Activated naive CD4-positive, alpha-beta T cell (primary cell): ENCODE data around the gene N4BP2L2.

ENCODE experiments used
- DNase-seq, 4 experiments: peaks; one replicate each; lab custom pipeline; 2025; lab: John Stamatoyannopoulos, UW

Gene N4BP2L2

DNA sequence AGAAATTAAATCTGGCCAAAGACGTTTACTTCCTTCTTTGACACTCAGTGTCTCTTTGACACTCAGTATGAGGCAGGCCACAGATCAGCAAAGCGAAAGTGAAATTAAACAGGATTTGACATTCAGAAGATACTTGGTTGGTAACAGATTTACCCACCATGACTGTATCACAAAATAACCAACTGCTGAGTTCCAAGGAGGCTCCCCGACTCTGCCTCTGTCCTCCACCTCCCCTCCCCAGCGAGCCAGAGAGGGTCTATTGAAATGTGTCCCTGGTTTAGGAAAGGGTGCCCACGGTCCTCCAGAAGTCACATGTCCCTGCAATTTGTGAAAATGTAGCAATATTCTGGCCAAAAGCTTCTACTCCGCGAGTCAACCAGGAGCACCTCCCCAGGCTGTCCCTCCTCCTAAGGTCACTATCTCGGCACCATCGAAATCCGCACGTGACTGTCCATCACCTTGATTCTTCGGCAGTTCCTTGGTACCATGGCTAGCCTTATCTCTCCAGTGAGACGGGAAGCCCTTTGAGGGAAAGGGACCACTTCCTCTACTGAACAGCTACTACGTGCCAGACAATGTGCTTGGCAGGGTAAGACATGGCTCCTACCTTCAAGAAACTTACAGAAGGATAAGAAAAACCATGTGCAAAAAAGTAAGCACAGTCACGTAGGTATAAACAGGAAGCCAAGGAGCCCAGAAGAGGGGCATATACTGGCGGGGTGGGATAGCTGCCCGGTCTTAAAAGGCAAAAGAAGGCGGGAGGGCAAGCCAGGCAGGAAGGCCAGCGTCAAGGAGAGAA lies 112.2 kb downstream of the N4BP2L2 start:
- DNase-seq: peak in 2 of 4 experiments; percentile 5 to 21

DNA sequence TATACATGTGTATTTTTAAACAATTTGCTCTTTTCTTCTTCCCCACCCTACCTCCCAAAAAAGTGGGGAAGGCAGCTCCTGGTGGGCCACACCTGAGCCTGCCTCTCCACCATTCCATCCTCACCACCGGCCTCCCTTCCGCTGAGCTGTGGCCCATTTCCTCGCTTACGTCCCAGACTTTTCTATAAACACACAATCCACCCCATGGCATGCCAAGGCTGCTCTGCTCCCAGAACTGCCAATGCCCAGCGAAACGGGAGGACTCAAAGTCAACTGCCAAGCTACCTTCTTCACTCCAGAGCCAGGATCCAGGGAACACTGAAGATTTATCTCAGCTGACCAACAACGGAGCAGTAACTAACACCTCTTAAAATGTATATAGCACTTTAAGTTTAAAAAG lies 113.4 kb downstream of the N4BP2L2 start:
- no peak for DNase-seq

DNA sequence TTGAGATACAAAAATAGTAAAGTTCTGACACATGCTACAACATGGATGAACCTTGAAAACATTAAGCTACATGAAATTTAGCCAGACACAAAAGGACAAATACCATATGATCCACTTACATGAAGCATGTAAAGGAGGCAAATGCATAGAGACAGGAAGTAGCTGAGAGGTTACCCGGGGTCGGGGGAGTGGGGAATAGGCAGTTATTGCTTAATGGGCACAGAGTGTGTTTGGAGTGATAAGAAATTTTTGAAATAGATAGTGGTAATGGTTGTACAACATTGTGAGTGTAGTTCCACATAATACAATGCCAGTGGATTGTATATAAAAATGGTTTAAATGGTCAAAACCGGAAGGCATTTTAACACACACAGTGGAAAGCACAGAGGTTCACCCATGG lies 115.0 kb downstream of the N4BP2L2 start:
- no peak for DNase-seq

DNA sequence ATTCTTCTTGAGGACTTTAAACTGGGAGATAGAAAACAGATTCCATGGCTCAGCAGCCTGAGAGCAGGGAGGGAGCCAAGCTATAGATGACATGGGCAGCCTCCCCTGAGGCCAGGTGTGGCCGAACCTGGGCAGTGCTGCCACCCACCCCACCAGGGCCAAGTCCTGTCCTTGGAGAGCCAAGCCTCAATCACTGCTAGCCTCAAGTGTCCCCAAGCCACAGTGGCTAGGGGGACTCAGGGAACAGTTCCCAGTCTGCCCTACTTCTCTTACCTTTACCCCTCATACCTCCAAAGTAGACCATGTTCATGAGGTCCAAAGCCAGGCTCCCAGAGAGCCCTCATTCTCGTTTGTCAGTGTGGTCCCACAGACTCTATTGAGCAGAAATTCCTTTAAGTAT lies 118.7 kb downstream of the N4BP2L2 start:
- DNase-seq: no peak

DNA sequence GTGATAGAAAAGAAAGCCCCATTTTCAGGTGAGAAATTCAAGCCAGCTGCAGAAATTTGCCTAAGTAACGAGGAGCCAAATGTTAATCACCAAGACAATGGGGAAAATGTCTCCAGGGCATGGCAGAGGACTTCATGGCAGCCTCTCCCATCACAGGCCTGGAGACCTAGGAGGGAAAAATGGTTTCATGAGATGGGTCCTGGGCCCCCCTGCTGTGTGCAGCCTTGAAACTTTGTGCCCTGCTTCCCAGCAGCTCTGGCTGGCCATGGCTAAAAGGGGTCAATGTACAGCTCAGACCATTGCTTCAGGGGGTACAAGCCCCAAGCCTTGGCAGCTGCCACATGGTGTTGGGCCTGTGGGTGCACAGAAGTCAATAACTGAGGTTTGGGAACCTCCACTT lies 120.6 kb downstream of the N4BP2L2 start:
- no peak for DNase-seq

DNA sequence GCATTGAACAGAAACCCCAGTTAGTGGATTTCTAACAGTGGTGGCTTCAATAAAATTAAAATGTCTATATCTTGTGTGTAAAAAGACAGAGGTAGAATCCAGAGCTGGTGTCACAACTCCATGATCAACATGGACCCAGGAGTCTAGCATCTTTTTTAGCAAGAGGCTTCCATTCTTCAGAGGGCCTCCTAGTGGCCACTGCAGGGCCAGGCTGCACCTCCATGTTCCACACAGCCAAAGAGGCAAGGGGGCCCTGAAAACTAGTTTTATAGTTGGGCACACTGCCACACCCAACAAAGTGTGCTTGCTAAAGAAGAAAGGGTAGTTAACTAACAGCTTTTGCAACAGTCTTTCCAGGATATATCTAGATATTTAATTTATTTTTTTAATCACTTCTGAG lies 123.6 kb downstream of the N4BP2L2 start:
- no peak for DNase-seq

DNA sequence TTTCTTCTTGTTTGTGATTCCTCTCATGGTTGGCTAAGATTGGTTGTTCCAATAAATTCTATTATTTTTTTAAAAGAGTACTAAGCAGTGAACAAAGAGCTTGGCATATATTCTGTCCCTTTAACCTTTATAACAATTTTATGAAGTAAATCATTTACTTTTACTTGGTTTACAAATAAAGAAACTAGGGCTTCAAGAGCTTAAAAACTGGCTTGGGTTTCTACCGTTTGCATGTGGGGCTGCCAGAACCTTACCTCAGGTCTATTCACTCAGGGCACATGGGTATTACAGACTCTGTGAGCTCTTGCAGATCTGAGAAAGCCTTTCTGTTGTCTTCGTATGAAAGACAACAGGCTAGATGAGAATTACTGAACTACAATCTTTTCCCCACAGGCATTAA lies 124.0 kb downstream of the N4BP2L2 start:
- no peak for DNase-seq

DNA sequence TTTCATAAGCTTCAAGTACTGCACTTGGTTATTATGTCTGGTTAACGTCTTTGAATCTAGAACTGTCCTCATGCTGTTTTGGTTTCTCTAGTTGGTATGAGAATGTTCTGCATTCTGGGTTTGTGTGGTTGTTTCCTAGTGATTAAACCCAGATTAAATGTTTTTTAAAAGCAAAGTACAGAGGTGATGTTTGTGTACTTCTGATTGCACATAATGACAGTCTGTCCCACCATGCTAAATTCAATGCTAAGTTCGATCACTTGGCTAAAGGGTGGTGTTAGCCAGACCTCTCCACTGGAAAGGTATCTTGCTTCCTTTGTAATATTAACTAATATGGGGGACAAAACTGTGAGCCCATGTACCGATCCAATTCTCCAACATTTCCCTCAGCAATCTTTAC lies 125.3 kb downstream of the N4BP2L2 start:
- no peak for DNase-seq

DNA sequence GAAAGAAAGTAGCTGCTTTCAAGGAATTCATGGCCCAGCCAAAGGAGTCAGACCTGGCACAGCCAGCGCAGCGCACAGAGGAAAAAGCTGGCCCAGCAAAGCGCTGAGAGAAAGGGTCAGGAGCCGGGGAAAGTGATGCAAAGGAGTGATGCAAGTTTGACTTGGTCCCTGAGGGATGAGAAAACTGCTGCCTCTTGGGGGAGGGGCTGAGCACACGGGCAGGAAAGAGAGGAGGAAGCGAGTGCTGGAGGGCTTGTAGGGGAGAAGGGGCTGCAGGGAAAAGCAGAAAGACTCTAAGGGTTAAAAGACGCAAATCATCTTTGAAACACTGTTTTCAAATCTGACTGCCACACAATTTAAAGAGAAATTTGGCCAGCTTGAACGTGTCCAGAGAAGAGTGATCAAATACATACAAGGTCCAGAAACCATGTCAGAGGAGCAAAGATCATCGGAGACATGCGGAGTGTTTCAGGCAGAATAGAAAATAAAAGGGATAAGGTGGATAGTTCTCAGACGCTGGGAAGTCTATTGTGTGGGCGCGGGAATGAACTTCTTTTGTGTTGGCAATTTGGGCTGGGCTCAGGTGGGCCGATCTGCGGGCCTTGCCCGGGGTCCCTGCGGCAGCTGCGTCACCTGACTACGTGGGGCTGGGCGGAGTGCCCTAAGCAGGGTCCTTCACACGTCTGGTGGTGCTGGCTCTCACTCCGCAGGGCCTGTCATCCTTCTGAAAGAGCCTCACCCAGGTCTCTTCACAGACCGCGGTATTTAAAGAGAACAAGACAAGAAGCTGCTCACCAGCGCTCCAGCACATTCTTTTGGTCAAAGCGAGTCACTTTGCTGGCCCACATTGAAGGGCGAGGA lies 128.8 kb downstream of the N4BP2L2 start:
- no peak for DNase-seq

DNA sequence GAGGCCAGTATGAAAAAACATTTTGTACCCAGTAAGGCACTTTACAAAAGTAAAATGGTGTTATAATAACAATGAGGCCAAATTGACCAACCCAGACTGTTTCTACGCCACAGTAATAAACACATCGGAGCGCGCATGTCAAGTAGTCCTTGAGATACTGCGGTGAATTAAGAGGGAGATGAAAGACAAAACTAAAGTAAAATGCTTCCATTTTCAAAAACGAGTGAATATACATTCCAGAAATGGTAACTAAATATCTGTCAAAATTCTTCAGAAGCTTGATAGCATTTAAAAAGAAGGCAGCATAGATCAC lies 129.6 kb downstream of the N4BP2L2 start:
- no peak for DNase-seq

DNA sequence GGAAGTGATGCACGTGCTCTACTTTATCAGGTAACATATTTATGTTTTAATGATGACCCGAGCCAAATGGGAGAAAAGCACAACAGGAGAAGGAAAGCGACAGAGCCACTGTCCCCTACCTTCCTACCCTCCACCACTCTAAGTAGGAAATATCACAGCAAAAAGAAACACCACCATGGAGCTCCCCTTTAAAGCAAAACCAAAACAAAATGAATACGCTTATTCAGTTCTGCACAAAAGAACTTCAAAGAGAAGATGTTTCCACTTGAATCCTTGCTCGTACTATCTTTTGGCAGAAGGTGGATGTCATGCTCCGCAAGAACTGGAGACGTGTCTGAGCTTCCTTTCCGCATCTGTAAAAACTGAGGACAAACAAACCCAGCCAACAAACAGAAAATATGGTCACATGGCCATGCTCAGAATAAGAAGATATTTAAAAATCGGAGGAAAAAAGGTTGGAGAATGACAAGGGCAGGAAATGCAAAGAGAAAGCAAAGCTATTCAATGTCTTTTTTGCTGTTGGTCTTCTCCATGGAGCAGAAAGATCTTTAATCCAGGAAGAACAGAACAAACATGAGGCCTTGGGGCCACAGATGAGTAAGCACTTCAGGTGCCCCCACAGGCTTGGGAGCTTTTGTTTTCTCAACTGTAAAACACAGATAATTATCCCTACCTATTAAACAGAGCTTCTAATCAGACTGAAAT lies 130.1 kb downstream of the N4BP2L2 start:
- DNase-seq: no peak

DNA sequence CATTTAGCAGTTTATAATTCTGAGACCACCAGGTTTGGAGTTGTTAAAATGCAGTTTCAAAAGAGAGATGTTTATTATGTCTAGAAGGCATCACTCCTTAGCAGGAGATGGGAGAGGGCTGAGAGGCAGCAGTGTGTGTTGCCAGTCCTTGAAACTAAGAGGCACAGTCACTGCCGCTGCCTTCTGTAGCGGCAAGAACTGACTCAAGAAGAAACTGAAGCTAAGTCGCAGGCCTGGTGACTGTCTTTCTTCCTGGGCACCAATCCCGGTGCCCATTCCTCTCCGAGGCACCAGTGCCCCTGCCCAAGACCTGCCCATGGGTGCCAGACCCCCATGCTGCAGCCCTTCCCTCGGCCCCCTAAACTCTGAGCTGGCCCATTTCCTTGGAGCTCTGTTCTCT lies 130.7 kb downstream of the N4BP2L2 start:
- no peak for DNase-seq

DNA sequence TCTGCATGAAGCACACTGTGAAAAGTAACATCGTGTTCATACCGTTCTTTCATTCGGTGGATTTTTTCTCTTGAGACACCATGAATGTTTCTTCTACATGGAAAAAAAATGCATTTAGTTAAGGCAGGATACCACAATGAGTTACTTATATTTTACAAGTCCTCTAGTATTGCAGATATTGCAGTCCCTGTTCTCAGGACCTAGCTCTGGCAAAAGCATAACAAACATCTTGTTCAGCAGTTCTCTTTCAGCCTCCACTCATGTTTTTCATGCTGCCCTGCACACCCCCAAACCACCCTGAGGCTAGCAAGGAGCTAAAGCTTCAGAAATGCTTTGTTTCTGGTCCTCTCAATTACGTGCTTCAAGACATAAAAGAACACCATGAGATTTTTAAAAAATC lies 135.5 kb downstream of the N4BP2L2 start:
- DNase-seq: no peak

DNA sequence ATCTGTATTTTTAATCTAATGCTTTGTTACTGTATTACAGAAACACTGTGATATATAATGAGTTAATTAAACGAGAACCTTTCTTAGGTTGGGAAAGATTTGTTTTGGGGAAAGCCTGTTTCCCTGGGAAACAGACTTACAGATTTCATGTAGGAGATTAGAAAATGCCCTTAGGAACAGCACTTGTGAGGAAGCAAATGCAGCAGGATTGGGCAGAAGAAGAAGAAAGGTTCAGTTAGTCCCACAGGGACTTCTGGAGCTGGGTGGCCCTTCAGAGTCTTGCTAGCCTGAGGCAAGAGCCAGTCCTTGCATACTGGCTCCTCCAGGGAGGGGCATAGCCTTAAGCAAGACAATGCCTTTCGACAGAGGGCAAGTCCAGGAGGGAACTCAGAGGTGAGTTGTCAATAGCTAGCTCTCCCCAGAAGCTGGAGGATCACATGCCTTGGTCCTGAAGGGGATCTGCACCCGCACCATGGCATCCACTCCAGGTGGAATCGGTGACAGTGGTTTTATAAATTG lies 147.4 kb downstream of the N4BP2L2 start:
- DNase-seq: no peak

DNA sequence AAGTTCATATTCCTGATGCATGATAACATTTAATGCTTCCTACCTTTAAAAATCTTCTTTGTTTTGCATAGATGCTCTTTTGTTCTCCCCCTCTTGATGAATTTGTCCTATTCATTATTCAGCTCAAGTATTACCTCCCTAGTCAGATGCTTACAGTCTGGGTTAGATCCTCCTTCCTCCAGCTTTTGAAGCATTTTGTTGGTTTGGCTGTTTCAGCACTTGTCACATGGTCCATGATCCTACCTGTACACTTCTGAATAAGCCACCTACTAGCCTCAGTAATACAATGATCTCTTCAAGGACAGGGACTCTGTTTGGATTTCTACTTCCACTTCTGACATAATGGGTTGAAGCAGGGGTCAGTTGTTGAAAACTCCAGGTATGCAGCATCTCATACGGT lies 148.1 kb downstream of the N4BP2L2 start:
- DNase-seq: no peak

DNA sequence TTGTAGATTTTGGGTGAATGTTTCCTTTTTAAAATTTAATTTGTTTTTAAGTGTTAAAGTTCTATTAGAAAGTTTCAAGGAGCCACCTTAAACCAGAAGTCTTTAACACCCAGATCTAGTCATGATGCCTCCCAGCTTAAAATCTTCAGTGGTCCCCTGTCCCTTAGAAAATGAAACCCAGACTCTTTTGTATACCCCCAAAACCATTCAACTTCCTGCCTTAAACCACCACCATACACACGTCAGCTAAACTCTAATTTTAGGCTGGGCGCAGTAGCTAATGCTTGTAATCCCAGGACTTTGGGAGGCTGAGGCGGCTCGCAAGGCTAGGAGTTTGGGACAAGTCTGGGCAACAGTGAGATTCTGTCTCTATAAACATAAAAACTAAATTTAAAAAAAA lies 148.5 kb downstream of the N4BP2L2 start:
- no peak for DNase-seq

DNA sequence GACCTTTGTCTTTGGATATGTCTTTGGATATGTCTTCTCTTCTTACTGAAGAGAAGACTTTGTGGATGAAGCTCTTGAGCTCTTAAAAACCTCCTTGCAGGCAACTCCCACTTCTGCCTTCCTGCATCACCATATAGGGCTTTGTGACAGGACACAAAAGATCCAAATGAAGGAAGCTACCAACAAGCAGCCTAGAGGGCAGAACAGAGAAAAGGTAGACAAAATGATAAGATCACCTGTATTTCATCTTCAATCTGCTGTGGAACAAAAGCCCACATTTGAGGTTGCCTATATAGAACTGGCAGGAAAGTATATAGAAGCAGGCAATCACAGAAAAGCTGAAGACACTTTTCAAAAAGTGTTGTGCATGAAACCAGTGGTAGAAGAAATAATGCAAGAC lies 153.2 kb downstream of the N4BP2L2 start:
- DNase-seq: no peak

DNA sequence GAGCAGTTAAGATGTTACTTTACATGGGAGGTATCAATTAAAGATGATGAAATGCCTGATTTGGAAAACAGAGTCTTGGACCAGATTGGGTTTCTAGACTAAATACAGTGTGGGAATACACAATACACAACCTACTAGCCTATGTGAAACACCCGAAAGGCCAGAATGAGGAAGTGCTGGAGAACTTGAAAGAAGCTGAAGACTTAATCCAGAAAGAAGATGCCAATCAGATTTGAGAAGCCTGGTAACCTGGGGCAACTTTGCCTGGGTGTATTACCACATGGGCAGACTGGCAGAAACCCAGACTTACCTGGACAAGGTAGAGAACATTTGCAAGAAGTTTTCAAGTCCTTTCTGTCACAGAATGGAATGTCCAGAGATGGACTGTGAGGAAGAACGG lies 153.9 kb downstream of the N4BP2L2 start:
- DNase-seq: no peak

DNA sequence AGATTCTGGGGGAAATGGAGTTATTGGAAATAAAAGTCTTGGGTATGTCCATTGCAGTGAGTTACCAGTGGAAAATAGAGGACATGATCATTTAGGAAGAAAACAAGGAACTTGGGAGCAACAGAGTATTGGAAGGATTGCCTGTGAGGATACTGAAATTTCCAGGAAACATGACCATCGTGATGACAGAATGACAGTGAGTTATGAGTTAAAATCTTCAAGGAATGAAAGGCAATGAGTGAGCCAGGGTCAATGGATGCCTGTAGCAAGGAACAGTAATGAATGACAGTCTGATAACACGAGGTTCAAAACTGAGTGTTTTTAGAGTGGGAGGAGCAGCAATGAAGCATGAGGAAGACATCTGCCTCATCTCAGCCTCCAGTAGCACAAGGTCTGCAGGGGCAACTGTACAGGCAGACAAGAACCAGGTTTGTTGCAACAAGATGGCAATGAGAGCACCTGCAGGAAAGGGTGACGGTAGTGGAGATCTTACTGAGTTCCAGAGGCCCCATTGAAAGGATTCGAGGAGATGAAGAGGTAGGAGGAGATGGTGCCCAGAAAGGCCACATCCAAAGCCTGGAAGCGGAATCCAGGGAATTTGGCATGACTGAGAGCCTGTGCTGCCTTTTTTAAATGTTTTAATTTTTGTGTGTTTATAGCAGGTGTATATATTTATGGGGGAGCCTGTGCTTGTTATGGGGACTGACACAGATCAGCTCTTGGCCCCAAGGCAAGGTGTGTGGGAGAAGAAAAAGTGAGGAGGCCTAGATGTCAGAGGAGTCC lies 154.6 kb downstream of the N4BP2L2 start:
- no peak for DNase-seq
